ENCODE measurements around the gene BTBD7.

- TF ChIP-seq CTCF (IDR thresholded peaks at IDR 0.05) (no peak), POLR2A (IDR thresholded peaks at IDR 0.05) (no peak)
Measured at GRCh38 chr14:93309427-93309966, 23.3 kb downstream of the BTBD7 start.
